NCI-H345 treated with DMSO at 0.1 percent for 48 hours (cell line): ENCODE results near the gene HCAR1.
"Not testable (repeated sequence)": the region's sequence is repeated elsewhere in the genome, so short reads cannot be mapped to it uniquely, and the experiment has no call there.

Experiments used
- DNase-seq: peaks from one replicate; lab custom pipeline; 2025; ENCODE audit not compliant: unreplicated experiment; lab: John Stamatoyannopoulos, UW

The HCAR1 gene

DNA sequence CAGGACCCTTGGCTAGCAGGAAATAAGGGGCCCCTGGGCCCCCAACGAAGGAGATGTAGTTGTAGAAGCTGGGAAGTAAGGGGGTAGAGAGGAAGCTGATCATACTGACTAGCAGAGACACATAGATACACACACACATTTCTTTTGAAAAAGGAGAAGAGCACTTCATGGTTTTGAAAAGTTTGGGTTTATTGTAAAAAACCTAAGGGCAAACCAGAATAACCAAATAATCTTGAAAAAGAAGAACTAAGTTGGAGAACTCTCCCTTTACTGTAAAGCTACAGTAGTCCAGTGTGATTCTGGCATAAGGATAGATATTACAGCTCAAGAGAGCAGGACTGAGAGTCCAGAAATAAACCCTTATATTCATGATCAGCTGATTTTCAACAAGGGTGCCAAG lies 8.3 kb downstream of the HCAR1 start:
- no peak for DNase-seq

DNA sequence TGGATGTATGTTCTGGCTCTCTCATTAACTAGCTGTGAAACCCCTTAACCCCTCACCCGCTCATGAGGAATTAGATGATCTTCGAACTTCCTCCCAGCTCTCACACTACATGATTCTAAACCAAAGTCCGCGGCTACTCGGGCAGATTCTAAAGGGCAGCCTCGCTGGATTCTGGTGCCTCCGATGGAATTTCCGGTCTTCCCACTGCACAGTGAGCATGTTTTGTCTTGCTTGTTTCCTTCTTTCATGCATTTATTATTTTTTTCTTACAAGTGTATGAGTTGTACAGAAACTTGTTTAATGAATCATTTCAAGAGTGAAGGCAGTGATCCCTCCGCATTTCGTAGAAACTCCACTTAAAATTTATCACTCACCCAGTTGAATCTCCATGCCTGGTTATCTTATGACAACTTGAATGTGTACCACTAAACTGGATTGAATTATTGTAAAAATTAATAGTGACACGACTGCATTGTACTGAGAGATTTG lies 9.5 kb downstream of the HCAR1 start:
- DNase-seq: no peak

GRCh38 chr12:122716658-122717057 lies 14.0 kb downstream of the HCAR1 start, which contains the start of gene HCAR3:
TSS of gene HCAR3 (minus strand) at chr12:122716811. CDS start at chr12:122716737, 74 bp downstream.
- DNase-seq: not testable (repeated sequence)

GRCh38 chr12:122715211-122715610 lies 15.4 kb downstream of the HCAR1 start:
- DNase-seq: not testable (repeated sequence)

DNA sequence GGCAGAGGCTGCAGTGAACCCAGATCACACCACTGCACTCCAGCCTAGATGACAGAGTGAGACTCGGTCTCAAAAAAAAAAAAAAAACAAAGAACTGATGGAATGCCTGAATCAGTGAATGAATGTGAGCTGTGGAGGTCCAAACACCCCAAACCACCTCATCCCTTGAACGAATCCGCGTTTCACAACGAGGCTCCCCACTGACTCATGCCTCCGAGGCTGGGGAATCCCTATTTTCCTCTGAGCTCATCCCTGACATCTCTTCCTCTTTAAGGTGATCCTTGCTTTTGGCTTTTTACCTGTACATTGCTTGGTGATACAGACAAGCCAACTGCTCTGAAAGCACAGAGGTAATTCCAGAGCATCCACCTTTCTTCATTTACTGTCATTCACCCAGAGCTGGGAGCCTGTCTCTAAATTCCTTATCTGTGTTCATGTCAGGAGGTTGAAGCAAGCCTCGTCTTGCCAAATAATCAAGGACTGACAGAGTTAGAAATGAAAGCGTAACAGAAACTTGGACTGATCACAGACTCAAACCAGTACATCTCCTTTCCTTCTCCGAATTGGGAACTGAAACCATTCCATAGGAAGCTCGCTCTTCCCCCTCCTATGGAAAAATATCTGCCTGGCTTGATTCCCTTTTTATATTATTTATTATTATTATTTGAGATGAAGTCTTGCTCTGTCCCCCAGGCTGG lies 17.0 kb downstream of the HCAR1 start:
- DNase-seq: not testable (repeated sequence)

DNA sequence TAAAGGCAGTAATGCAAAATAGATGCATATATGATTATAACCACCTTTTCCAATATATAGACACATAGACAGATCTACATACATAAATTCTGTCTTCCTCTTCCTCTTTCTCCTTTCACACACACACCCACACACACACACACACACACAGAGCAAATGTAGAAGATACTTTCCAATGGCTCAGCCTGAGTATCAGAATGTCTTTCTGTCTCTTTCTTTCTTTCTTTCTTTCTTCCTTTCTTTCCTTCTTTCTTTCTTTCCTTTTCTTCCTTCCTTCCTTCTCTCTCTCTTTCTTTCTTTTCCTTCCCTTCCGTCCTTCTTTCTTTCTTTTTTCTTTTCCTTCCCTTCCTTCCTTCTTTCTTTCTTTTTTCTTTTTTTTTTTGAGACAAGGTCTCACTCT lies 19.4 kb downstream of the HCAR1 start:
- not testable (repeated sequence) for DNase-seq

DNA sequence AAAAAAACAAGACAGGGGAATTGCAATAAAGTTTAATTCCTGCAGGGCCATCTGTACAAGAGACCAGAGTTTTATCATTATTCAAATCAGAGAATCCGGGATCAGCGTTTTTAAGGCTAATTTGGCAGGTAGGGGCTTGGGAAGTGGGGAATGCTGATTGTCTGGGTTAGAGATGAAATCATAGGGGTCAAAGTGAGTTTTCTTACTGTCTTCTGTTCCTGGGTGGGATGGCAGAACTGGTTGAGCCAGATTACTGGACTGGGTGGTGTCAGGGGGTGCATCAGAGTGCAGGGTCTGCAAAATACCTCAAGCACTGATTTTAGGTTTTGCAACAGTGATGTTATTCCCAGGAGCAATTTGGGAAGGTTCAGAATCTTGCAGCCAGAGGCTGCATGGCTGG lies 20.3 kb downstream of the HCAR1 start:
- not testable (repeated sequence) for DNase-seq

DNA sequence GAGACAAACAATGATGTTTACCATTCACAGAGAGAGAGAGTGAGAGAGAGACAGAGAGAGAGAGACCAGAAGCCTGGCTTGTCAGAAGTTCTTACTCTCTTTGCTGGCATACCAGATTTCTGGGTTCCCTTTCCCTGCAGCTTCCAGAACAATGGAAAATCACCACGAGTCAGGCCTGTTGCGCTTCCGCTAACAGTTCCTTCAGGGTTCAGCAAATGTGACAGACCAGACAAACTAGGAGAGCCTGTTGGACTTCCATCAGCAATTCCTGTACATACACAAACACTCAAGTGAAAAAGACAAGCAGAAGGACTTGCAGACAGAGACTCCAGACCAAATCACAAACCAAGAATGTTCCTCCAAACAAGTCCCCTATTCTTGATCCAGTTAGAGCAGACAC lies 21.4 kb downstream of the HCAR1 start:
- not testable (repeated sequence) for DNase-seq

GRCh38 chr12:122703841-122704240 lies 26.8 kb downstream of the HCAR1 start:
- not testable (repeated sequence) for DNase-seq

GRCh38 chr12:122702890-122703611 lies 27.6 kb downstream of the HCAR1 start, which contains the start of gene HCAR2:
TSS of gene HCAR2 (minus strand) at chr12:122703357. CDS start at chr12:122703283, 74 bp downstream.
- DNase-seq: not testable (repeated sequence)

DNA sequence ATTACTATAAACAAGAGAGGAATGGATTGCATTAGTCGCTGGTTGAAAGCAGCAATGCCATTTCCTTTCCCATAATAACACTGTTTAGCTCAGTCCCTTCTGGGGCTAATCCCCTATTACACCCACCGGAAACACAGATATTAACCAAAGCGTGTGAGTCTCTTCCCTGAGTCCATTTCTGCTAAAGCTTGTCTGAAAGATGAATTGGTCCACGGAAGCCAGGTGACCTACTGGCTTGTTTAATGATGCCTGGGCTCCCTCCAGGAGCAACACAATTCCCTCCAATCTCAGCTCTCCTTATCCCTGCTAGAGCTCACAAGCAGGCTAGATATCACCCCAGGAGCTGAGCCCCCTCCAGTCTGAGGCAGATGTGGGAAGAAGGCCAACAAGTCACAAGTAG lies 29.2 kb downstream of the HCAR1 start:
- DNase-seq: not testable (repeated sequence)

- not testable (repeated sequence) for DNase-seq
Measured at GRCh38 chr12:122700038-122700710, 30.5 kb downstream of the HCAR1 start.

DNA sequence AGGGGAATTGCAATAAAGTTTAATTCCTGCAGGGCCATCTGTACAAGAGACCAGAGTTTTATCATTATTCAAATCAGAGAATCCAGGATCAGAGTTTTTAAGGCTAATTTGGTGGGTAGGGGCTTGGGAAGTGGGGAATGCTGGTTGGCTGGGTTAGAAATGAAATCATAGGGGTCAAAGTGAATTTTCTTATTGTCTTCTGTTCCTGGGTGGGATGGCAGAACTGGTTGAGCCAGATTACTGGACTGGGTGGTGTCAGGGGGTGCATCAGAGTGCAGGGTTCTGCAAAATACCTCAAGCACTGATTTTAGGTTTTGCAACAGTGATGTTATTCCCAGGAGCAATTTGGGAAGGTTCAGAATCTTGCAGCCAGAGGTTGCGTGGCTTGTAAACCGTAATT lies 33.7 kb downstream of the HCAR1 start:
- DNase-seq: not testable (repeated sequence)

DNA sequence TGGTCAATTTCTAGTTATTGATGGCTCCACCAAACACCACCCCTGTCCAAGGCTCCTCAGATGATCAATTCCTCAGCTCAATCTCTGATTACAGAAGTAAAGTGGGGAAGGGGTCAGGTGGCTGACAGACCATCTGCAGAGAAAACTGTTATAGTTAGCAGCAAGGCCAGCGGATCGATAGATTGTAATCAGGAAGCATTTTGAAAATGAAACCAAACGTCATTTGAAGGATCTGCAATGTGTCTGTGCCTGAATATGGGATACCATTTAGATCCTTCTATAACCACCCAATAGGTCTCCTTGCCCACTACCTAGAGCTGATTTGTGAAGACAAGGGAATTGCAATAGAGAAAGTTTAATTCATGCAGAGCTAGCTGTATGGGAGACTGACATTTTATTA lies 39.1 kb downstream of the HCAR1 start:
- no peak for DNase-seq

DNA sequence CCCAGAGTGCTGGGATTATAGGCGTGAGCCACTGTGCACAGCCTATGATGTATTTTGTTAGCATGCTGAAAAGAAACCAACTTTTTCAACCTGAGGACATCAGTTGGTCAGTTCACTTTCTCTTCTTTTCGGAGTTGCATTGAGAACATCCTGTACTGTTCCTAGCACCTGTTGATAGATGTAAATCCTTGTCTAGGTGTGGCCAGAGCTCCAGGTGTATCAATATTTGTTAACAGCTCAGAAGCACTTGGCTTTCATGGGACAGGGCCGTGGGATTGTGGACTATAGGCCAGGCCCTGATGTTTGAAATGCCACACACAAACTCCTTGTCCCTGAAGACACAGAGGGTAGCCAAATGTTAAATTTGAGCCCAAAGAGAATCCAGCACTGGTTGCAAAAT lies 42.4 kb downstream of the HCAR1 start:
- no peak for DNase-seq

DNA sequence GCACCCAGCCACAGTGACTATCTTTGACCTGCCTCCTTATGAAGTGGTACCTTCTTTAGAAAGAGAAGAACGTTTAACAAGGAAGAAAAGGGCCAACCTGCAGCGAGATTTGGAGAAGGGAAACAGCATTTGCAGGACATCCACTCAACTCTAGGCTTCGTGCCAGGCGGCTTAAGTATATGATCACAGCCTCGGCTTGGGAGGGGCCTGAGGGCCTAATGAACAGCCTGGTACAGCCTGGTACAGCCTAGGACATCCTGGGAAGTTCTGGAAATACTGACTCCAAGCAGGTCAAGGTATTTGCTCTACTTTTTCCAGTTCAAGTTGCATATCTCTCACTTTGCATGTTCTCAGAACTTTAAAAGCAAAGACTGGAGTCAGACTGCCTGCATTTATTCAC lies 43.6 kb downstream of the HCAR1 start:
- DNase-seq: peak; percentile 14

GRCh38 chr12:122686538-122686937 lies 44.1 kb downstream of the HCAR1 start:
- no peak for DNase-seq

DNA sequence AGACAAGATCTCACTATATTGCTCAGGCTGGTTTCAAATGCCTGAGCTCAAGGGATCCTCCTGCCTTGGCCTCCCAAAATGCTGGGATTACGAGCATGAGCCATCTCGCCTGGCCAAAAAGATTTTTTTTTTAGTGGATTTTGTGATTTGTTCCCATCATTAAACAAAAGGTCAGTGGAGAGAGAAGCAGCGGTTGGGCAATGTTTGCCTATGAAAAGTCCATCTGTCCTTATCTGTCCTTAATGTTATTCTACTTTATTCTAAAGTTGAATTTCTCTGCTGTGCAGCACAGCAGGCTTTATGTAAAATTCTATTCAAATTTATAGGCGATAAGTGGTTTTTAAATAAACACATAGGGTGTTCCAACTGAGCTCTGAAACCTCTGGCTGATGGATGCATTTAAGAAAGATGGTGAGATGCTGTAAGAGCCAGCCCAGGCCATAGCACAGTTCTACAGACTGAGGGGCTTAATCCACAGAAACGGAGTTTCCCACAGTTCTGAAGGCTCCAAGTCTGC lies 46.3 kb downstream of the HCAR1 start:
- DNase-seq: no peak

DNA sequence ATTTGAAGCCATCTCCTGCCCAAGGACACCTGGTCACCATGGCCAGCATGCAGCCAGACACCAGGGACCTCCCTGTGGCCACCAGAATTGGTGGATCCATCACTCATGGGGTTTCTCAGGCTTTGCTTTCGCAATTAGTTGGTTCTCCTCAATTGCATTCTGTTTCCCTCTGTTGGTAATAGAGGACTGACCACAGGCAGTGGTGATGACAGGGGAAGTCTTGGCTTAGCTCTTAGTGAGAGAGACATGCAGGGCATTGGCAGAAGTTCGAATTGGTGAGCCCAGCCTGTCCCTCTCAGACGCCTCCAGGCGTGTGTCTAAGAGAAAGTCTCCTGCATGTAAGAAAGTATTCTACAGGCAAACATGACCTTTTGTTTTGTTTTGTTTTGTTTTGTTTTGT lies 48.8 kb downstream of the HCAR1 start:
- DNase-seq: no peak

- not testable (repeated sequence) for DNase-seq
Measured at GRCh38 chr12:122680989-122681388, 49.7 kb downstream of the HCAR1 start.

- DNase-seq: not testable (repeated sequence)
Measured at GRCh38 chr12:122676781-122677180, 53.9 kb downstream of the HCAR1 start.
